NOMO-1 (cell line): ENCODE results near the gene CLTC.
A peak's percentile ranks its signal among the peaks of the same experiment; 100 is the strongest.

Experiments
- DNase-seq, 2 experiments: peaks; one replicate each; lab custom pipeline; 2025; ENCODE audit not compliant: unreplicated experiment in 2 of 2; lab: John Stamatoyannopoulos, UW

CLTC gene

GRCh38 chr17:59722623-59723022, 102.9 kb downstream of the CLTC start:
- no peak for DNase-seq

- DNase-seq: no peak
These were observed 103.3 kb downstream of the CLTC start for GRCh38 chr17:59723041-59723440.

DNA sequence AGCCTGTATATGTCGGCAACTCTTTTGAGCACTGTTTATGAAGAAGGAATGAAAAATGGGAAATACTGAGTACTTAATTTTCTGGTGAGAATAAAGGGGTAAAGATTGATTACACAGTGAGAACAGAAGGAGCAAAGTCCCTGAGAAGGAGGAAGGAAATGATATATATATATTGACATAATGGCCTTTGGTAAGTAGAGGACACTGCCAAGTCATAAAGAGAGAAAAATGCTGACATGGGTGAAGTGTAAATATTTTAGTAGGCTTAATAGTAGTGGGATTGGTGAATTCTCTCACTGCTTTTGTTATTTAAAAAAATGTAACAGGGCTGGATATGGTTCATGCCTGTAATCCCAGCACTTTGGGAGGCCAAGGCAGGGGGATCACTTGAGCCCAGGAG, 103.9 kb downstream of the CLTC start:
- no peak for DNase-seq

DNA sequence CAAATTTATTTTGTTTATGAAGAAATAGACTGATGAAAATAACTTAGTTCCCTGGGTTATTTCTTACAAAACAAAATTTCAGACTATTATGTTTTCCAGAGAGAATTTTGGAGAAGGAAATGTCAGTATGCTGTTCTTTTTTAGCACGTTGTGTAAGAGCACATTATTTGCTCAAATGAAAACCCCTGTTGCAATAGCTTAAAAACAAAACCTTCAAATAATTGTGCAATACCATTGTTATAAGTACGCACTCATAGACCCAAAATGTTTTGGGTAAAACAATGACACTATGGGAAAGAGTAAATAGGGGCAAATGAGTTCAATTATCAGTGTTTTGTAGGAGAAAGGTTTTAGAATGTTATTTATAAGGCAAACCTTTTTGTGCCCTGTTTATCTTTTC, 106.0 kb downstream of the CLTC start:
- peak; percentile 30 to 87 for DNase-seq

DNA sequence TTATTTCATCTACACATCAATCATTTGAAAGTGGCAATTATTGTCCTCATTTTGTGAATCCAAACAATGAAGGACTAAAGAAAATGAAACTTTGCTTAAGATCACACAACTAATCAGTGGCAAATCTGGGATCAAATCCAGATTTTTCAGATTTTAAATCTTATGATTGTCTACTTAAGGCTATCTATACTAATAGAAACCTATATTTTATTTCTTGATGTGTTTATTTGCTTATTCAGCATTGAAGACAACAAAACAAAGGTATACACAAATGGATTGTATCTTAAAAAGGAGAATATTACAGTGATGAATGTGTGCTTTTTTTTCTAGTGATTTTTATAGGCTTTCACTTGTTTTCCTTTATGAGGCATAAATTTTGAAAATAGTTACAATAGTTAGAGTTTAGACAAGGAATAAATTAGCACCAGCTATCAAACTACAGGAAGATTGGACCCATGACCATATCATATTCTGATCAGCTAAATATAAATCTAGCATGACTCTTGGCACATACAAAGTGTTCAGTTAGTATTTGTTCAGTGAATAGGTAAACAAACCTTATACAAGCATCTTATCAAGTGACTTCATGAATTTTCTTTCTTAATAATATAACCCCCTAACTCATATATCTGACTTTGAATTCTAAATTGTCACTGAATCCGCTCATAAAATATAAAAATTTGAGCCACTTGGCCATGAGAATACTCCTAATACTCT, 108.3 kb downstream of the CLTC start:
- DNase-seq: no peak

DNA sequence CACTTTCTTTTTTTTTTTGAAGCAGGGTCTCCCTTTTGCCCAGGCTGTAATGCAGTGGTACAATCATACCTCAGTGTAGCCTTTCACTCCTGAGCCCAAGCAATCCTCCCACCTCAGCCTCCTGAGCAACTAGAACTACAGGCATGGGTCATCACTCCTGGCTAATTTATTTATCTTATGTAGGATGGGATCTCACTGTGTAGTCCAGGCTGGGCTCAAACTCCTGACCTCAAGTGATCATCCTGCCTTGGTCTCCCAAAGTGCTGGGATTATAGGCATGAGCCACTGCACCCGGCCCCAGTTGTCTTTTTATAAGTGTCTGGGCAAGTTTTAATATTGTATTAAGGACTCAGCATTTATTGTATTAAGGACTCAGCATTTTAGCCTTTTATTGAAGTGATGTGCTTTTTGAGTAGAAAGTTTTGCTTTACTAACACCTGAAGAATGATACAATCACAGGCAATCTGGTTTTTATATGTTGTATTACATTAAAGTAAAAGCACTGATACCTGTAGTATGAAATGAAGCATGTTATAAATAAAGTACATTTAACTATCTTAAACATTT, 110.7 kb downstream of the CLTC start:
- DNase-seq: no peak

- no peak for DNase-seq
These were observed 114.0 kb downstream of the CLTC start for GRCh38 chr17:59733697-59734096.

GRCh38 chr17:59734226-59734625, 114.5 kb downstream of the CLTC start:
- no peak for DNase-seq

- no peak for DNase-seq
These were observed 117.6 kb downstream of the CLTC start for GRCh38 chr17:59737324-59737723.

DNA sequence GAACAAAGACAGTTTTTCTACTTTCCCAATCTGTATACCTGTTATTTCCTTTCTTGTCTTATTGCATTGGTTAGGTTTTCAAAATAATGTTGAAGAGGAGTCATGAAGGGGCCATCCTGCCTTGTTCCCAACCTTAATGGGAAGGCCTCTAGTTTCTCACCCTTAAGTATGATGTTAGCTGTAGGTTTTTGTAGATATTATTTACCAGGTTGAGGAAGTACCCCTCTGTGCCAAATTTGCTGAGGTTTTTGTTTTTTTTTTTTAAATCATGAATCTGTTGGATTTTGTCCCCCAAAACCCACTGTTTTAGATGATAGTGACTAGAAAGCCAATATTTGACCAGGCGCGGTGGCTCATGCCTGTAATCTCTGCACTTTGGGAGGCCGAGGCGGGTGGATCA, 124.1 kb downstream of the CLTC start:
- no peak for DNase-seq

DNA sequence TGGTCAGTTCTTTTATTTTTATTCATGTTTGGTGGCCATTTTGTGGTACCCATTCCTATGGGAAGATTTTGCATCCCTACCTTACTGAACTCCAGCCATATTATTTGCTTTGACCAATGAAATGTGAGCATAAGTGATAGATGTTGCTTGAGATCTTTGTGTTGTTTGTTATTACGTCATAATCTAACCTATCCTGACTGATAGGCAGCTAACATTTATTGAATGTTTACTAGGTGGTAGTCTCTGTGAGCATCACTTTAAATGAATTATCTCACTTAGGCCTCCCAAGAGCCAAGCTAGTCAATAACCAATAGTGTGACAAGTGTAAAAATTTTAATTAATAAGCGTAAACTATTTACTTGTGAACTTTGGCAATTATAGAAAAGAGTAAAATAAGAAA, 125.3 kb downstream of the CLTC start:
- DNase-seq: no peak
